ENCODE data around the gene STPG4.

STPG4 gene

DNA sequence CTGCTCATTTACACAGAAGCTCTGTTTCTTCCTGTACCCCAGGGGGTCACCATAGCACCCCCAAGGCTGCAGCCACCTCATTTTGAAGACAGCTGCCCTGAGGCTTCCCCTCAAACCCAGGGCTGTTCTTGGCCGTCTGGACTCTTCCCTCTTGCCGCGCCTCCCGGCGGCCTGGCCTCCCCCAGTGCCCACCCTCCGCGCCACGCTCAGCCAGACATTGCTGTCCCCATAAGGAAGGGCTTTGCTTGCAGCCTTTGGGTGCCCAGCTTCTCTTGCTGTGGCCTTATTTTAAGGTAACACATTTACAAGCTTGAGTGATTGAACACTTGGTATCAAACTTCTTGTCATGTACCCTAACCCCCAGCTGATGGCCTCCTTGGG, 79.0 kb downstream of the STPG4 start:
- intact Hi-C loops (cut with DNase I): no loop called here
- DNase-seq: peak in 1 of 10 donors; percentile 59

DNA sequence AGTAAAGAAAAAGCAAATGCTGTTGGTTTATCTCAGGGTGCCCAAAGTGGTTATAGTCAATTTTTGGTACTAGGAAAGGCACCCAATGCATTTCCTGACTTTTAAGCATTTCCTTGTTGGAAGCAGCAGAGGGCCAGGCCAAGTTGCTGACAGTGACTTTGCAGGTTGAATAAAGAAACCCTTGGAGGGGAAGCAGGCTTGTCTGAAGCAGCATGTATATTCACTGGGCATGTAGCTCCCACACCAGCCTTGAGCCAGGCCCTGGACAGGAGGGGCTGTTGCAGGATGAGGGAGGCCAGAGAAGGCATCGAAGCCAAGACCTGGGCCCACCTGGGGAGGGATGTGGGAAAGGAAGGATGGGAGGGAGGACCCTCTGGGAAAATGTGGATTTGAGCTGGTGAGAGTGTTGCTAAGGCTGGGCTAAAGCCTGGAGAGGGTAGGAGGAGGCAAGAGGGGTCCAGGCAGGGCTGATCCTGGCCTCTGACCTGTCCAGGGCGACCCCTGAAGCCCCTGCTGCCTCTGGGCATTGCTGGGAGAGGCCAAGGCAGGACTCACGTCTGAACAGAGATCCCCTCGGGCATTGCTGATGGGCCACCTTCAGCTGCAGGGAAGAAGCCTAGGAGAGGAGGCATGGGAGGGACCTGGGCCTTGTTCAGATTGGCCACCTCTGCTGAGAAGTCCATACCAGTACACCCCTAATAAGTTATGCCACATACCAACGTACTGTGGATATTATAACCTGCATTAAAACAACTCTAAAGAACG, 79.6 kb downstream of the STPG4 start:
- intact Hi-C loops (cut with DNase I): no loop called here
- peak in 1 of 10 donors; percentile 50 for DNase-seq

DNA sequence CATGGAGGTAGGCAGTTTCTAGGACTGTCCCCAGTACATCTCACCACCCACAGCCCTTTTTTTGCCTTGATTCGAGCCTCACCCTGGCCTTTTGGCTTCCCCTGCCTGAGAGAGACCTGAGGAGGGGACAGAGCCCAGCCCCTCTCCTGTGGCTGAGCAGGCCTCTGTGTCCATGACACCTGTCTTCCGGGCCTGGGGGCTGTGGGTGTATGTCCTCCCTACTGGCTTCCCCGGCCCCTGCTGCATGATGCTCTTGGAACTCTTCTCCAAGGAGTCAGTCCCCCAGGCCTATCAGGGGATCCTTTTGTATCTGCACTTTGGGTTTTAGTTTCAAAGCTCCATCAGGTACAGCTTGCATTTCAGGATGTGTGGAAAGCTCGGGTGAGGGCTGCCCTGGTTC, 80.4 kb downstream of the STPG4 start:
- intact Hi-C loops (cut with DNase I): loop anchor here (5.0 kb wide), 1 partner anchor 98 kb away; no protein-coding TSS in a partner anchor
- DNase-seq: peak in 1 of 10 donors; percentile 73

DNA sequence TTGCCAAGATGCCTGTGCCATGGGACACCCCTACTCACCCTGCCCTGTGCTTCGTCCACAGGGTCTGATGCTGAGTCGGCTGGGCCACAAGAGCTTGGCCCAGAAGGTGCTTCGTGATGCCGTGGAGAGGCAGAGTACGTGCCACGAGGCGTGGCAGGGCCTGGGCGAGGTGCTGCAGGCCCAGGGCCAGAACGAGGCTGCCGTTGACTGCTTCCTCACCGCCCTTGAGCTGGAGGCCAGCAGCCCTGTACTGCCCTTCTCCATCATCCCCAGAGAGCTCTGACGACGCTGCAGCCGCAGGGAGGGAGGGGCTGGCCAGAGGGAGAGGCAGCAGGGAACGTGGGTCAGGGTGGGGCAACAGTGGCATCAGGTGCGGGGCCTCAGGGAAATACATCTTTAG, 81.5 kb downstream of the STPG4 start:
- peak in 1 of 10 donors; percentile 80 for DNase-seq
- intact Hi-C loops (cut with DNase I): loop anchor here (5.0 kb wide), 1 partner anchor 99 kb away; no protein-coding TSS in a partner anchor

DNA sequence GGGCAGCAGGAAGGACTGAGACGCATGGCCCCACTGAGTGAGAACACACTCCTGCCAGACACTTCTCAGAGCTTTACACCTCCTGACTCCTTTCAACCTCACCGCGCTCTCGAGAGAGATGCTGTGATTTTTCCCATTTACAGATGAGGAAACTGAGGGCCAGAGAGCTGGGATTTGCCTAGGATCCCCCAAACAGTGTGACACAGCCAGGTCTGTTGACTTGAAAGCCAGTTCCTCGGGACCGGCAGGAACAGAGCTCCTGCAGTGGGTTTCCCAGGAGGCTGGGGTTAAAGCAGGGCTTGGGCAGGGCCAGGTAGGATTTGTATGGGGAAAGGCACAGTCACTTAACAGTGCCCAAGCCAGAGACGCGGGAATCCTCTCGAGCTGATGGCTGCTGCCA, 81.9 kb downstream of the STPG4 start:
- intact Hi-C loops (cut with DNase I): loop anchor here (5.0 kb wide), 1 partner anchor 99 kb away; no protein-coding TSS in a partner anchor
- no peak for DNase-seq

DNA sequence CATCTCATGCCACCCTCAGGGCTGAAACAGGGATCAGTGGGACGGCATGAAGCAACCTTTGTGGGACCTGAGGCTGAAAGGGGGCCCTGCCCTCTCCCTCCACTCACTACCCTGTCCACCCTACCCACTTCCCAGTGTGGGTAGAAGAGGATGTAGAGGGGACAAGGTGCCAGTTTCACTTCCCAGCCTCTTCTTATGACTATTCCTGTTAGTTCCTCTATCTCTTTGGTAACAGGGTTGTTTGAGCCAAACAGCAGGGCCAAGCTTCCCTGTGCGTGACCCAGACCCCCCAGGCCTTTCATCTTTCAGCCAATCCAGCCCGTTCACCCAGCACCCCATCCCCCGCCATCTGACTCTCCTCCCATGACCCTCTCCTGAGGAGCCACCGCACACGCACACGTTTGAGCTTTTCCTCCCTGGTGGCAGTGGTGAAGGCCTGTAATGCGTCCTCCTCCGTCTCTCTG, 82.3 kb downstream of the STPG4 start:
- peak in 2 of 10 donors; percentile 59 to 87 for DNase-seq
- intact Hi-C loops (cut with DNase I): loop anchor here (5.0 kb wide), 1 partner anchor 100 kb away; no protein-coding TSS in a partner anchor

DNA sequence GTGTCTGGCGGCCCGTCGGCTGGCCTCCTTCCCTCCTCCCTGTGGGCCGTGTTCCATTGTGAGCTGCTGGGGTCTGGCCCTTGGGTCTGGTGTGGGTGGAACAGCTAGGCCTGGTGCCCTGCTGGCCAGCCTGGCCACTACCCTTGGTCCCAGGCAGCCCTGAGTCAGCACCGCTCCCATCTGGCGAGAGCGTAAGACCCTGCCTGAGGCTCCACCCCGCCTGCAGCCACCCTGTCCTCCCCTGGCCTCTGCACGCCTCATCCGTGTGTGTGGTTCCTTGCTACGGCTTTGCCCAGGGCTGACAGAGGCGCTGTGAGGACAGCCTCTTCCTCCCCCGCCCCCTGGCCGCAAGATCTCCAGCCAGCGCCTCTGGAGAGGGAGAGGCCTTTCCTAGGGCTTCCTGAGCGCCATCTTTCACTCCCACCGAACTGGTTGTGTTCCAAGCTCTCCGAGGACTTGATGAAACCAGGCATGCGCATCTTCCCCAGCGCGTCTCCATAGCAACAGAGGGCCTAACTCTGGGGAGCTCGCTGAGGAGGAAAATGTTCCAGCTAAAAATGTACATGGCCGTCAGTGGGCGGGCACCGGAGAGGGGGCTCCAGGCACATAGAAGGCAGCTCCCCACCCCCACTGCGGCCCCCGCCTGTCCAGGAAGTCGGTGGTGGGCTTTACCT, 83.0 kb downstream of the STPG4 start:
- DNase-seq: peak; percentile 58 to 97 (median 90)
- intact Hi-C loops (cut with DNase I): loop anchor here (5.0 kb wide), 1 partner anchor 100 kb away; no protein-coding TSS in a partner anchor

DNA sequence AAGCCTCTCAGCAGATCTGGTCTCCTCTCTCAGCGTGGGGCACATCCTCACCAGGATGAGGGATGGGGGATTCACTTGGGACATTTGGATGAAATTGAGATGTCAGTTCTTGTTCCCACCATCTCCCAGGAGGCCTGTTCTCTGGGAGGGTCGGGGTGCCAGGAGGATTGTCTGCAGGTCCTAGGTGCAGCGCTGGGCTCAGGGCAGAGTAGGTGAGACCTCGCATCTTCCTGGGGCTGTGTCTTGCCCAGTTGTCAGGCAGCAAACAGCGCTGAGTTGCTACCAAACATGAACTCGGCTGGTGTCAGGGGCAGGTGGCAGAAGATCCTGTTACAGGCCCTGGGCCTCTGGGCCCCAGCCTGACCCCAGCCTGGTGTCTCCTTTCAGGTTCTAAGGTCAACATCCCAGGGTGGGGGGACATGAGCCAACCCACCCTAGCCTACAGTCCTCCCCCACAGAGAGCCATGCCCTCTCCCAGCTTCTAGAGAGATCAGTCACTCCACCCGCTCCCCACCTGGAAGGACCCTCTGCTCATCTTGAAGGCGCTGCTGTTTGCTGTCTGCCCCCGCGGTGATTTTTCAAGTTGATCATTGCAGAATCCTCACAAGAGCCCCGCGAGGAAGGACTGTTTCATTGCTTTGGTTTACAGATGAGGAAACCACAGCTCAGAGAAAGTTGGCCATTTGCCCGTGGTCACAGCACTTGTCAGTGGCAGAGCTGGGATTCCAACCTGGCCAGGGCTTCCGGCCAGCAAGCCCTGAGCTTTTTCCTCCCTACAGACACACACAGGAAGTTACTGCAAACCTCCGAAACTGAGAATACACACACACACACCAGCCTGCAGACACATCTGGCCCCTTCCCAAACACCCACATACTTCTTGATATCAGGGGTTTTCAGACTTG, 83.9 kb downstream of the STPG4 start:
- peak in 3 of 10 donors; percentile 31 to 54 (median 51) for DNase-seq
- intact Hi-C loops (cut with DNase I): loop anchor here (5.0 kb wide), 1 partner anchor 101 kb away; no protein-coding TSS in a partner anchor

DNA sequence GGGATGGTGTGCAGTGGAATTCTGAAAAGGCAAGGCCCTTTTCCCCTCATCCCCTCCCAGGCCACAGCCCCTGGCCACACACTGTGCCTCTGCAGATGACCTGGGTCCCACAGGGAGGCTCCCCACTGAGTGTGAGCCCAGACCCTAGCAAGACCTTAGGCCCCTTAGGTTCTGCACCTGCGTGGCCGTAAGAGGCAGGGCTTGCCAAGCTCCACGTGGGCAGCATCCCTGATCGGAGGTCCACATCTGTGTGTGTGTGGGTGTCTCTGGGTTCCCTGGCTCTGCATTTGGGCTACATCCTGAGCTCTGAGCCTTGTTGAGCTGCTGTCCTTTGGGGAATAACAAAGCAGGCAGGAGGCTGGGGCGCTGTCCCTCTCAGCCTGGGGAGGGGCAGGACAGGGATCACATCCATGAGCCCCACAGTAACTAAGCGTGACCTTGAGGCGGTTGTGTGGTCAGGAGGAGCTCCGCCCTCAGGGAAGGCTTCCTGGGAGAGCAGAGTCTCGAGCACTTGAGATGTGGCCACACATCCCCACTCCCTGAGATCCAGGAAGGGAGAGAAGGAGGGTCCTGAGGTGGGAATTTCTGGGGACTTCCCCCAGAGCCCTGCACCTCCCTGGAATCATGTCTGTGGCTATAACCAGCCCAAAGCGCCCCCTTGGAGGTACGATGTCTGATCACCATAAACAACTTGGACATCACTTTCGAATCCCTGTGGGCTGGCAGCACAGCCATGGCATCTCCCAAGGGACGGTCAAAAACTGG, 84.8 kb downstream of the STPG4 start:
- intact Hi-C loops (cut with DNase I): loop anchor here (5.0 kb wide), 1 partner anchor 102 kb away; no protein-coding TSS in a partner anchor
- peak in 1 of 10 donors; percentile 40 for DNase-seq

DNA sequence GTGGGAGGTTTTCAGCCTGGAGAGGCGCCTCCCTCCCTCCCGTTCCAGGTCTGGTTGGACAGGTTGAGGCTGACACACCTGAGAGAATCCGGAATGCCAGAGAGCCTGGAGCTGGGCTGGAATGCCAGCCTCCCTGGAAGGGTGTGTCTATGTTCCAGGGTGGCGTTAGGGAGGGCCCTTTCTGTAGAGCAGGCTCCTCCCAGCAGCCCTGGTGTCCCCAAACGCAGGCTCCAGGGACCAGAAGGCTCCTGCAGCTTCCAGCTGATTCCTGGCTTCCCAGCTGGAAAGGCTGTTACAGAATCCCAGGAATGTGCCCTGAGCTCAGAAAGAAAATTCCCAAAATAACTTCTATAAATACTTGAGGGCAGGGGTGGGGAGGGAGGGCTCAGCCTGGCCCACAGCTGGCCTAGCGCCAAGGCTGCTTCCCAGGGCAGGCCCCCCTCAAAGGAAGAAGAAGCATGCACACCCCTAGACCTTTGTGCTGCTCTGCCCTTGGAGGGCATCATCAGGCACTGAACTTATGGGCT, 85.4 kb downstream of the STPG4 start:
- intact Hi-C loops (cut with DNase I): loop anchor here (5.0 to 10.0 kb wide), 2 partner anchors 55 to 103 kb away; no protein-coding TSS in a partner anchor
- DNase-seq: peak in 8 of 10 donors; percentile 53 to 95 (median 72)

DNA sequence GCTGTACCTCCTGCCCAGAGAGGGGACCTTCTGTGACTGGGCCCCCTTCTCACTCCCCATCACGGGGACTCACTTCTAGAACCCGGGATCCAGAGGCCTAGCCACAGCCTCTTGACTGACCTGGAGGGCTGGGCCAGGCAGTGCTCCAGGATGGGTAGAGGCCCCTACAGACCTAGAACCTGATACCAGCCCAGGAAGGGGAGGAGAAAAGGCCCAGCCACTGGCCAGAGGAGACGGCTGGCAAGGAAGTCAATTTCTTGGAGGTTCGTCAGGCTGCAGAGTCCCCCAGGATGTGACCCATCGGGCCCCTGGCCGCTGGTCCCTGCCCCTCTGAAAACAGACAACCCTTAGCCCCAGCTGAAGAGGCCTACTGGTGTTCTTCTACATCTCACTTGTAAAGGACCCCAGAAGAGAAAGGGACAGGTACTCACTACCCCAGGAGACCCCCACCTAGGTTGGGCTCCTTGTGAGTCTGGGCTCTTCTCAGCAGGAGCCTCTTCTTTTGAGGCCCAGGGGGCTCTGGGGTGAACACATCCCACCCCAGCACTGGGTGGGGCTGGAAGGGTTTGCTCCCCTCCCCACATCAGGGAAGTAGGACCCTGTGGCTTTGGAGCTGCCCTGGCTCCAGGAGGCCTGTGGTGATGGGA, 86.0 kb downstream of the STPG4 start:
- peak in 1 of 10 donors; percentile 58 for DNase-seq
- intact Hi-C loops (cut with DNase I): loop anchor here (10.0 kb wide), 1 partner anchor 54 kb away; no protein-coding TSS in a partner anchor

DNA sequence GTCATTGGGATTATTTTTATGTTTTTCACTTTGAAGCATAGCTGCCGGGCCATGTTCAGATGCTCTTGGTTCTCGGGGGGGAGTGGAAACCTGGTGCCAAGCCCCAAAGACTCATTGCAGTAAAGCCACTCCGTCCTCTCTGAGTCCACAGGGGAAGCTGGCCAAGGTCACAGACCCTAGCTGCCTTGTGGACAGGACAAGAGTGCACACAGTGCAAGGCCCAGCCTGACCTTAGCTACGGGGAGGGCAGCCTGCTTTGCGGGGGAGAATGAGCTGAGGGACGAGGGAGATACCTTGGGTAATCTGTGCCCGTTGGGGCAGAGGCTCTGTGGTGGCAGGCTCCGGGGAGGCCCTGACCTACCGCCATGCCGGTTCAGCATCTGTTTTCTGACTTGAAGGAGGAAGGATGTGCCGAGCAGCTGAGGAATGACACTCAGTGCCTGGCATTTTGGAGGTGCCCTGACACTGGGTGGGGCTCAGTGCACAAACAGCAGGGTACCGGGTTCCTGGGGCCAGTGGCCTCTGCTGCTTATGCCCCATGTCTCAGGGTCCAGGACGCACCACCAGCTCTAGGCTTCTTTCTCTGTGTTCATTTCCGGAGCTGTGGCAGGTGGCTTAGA, 87.2 kb downstream of the STPG4 start:
- intact Hi-C loops (cut with DNase I): loop anchor here (10.0 kb wide), 1 partner anchor 53 kb away; no protein-coding TSS in a partner anchor
- DNase-seq: peak in 1 of 10 donors; percentile 49

DNA sequence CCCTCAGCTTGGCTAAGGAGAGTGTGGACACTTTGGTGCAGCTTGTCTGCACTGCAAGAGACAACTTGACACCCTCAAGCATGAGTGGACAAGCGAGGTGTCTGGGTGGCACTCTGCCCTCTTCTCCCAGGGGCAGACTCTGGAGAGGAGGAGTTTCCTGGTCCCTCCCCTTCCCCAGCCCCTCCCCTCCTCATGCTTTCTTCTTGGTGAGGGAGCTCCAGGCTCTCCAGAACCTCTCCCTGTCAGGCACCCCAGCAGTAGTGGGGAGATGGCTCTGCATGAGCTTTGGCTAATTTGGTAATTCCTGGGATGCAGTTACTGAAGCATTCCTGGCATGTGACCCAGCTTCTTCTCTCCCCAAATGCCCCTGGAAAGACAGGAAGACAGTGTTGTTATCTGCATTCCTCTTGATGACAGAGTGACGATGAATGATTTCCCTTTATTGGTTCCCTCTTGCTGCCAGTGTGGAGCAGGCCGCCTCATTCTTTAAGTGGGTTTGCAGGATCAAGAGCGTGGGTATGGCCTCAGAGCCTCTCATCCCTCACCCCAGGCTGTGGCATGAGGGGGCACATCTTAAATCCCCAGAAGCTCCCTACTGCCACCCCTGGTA, 89.2 kb downstream of the STPG4 start:
- peak in 1 of 10 donors; percentile 68 for DNase-seq
- intact Hi-C loops (cut with DNase I): loop anchor here (10.0 kb wide), 1 partner anchor 51 kb away; no protein-coding TSS in a partner anchor

DNA sequence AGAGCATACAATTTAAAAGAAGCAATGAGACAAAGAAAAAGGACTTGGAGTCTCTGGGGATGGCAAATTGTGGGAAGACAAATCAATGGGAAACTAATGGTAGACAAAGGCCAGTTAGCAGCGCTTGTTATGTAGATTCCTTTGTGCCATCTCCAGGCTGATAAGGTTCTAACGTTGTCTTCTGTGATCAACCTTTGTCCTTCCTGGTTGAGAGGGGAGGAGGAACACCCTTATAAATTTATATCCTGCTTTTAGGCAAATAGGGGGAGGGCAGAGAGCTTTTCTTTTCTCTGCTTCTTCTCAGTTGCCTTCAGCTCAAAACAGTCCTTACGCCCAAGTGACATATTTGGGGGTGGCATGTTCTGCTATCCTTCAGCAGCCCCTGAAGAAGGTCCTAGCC, 89.8 kb downstream of the STPG4 start:
- intact Hi-C loops (cut with DNase I): loop anchor here (10.0 kb wide), 1 partner anchor 51 kb away; no protein-coding TSS in a partner anchor
- DNase-seq: no peak

DNA sequence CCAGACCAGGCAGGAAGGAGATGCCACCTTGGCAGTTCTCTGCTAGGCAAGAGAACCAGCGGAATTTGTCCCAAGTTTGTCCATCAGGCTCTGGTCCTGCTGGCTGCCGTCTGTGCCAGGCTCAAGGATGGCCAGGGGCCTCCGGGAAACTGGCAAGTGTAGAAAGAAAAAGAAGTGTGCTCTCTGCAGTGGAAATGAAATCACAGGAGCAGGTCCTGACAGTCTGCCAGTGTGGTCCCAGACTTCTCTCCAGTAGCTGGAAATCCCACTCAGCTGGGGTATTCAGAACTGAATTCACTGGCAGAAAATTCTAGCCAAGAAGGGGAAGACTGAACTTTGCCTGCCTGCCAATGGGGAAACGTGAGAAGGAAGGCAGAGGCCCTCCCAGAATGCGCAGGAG, 91.0 kb downstream of the STPG4 start:
- intact Hi-C loops (cut with DNase I): loop anchor here (10.0 kb wide), 1 partner anchor 49 kb away; no protein-coding TSS in a partner anchor
- DNase-seq: peak in 2 of 10 donors; percentile 55 to 76

DNA sequence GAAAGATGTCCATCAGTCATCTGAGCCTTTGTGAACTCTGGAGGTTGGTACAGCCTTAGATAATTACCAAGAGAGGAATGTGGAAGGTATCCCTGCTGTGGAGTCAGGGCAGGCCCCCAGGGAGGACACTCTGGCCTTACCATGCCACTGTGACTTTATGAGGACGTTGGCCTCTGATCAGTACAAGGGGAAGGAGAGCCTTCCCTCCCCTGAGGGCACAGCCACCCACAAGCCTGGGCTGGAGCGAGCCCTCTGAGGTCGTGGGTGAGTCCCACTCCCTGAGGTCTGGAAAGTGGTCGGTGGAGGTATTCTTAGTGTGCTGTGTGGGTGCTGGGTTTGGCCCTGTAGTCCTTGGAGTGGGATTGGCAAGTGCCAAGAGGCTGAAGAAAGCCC, 91.6 kb downstream of the STPG4 start:
- intact Hi-C loops (cut with DNase I): loop anchor here (10.0 kb wide), 1 partner anchor 49 kb away; no protein-coding TSS in a partner anchor
- DNase-seq: peak in 1 of 10 donors; percentile 67
